ENCODE measurements around the gene CACNB2.

Gene CACNB2

GRCh38 chr10:18340496-18341051, 200.3 kb downstream of the CACNB2 start:
- DNase-seq (ENCODE audit: low read depth): no peak

GRCh38 chr10:18341055-18341454, 200.8 kb downstream of the CACNB2 start:
- no peak for DNase-seq (ENCODE audit: low read depth)

- no peak for DNase-seq (ENCODE audit: low read depth)
Measured at GRCh38 chr10:18343573-18343972, 203.3 kb downstream of the CACNB2 start.

- no peak for DNase-seq (ENCODE audit: low read depth)
Measured at GRCh38 chr10:18345308-18345707, 205.1 kb downstream of the CACNB2 start.

- DNase-seq (ENCODE audit: low read depth): no peak
Measured at GRCh38 chr10:18350340-18350739, 210.1 kb downstream of the CACNB2 start.

- no peak for DNase-seq (ENCODE audit: low read depth)
Measured at GRCh38 chr10:18351421-18351820, 211.2 kb downstream of the CACNB2 start.

GRCh38 chr10:18352175-18352574, 212.0 kb downstream of the CACNB2 start:
- no peak for DNase-seq (ENCODE audit: low read depth)

GRCh38 chr10:18359812-18360211, 219.6 kb downstream of the CACNB2 start:
- DNase-seq (ENCODE audit: low read depth): no peak

- no peak for DNase-seq (ENCODE audit: low read depth)
Measured at GRCh38 chr10:18362892-18363291, 222.7 kb downstream of the CACNB2 start.

GRCh38 chr10:18364987-18365775, 225.0 kb downstream of the CACNB2 start:
- no peak for DNase-seq (ENCODE audit: low read depth)

GRCh38 chr10:18367840-18368239, 227.6 kb downstream of the CACNB2 start:
- DNase-seq (ENCODE audit: low read depth): no peak

GRCh38 chr10:18368273-18368672, 228.0 kb downstream of the CACNB2 start:
- no peak for DNase-seq (ENCODE audit: low read depth)

GRCh38 chr10:18368682-18369081, 228.5 kb downstream of the CACNB2 start:
- DNase-seq (ENCODE audit: low read depth): no peak

- no peak for DNase-seq (ENCODE audit: low read depth)
Measured at GRCh38 chr10:18369859-18370473, 229.7 kb downstream of the CACNB2 start.

GRCh38 chr10:18376650-18377049, 236.4 kb downstream of the CACNB2 start:
- DNase-seq (ENCODE audit: low read depth): no peak

GRCh38 chr10:18377898-18378297, 237.7 kb downstream of the CACNB2 start:
- DNase-seq (ENCODE audit: low read depth): no peak

- no peak for DNase-seq (ENCODE audit: low read depth)
Measured at GRCh38 chr10:18378766-18379165, 238.5 kb downstream of the CACNB2 start.

- no peak for DNase-seq (ENCODE audit: low read depth)
Measured at GRCh38 chr10:18381679-18382078, 241.5 kb downstream of the CACNB2 start.

- no peak for DNase-seq (ENCODE audit: low read depth)
Measured at GRCh38 chr10:18397906-18398305, 257.7 kb downstream of the CACNB2 start.

- DNase-seq (ENCODE audit: low read depth): no peak
Measured at GRCh38 chr10:18399158-18399557, 258.9 kb downstream of the CACNB2 start.

- no peak for DNase-seq (ENCODE audit: low read depth)
Measured at GRCh38 chr10:18400201-18400905, 260.1 kb downstream of the CACNB2 start.

GRCh38 chr10:18400906-18401245, 260.7 kb downstream of the CACNB2 start:
- no peak for DNase-seq (ENCODE audit: low read depth)

Measured in stimulated activated CD8-positive, alpha-beta memory T cell treated with anti-CD3 and anti-CD28 coated beads, Interleukin-15, amount 100 ng/mL, for 1 hour (primary cell).